Activated T-cell treated with anti-CD3 and anti-CD28 coated beads, Interleukin-2, amount 50 U/mL, for 4 hours (primary cell): ENCODE data around the gene ZNF17. TPM values are rescaled to one million over a fixed set of nuclear protein-coding genes. Genes with fewer than 3 reads are reported as not detected.
A peak's percentile ranks its signal among the peaks of the same experiment; 100 is the strongest.

Experiments
- ATAC-seq, 2 donors: fragments of 200-7000 bp; cut with Tn5 transposase; one replicate each; pipeline ENCODE4 v1.10.0; 2021
- DNase-seq: peaks from one replicate; pipeline ENCODE4 v3.0.0-alpha.2; 2020
- H3K27me3 Mint-ChIP-seq: one replicate; pipeline ENCODE4 v1.8.0; 2021; ENCODE audit warnings: low read depth, mixed read lengths
- H3K36me3 Mint-ChIP-seq: one replicate; pipeline ENCODE4 v1.8.0; 2022; ENCODE audit warnings: mixed read lengths; ENCODE audit not compliant: insufficient read depth
- H3K4me1 Mint-ChIP-seq: one replicate; pipeline ENCODE4 v1.8.0; 2021; ENCODE audit warnings: low read depth, mixed read lengths
- H3K4me3 Mint-ChIP-seq: one replicate; pipeline ENCODE4 v1.8.0; 2021; ENCODE audit warnings: mild to moderate bottlenecking, moderate library complexity, mixed read lengths
- H3K9me3 Mint-ChIP-seq: one replicate; pipeline ENCODE4 v1.8.0; 2021; ENCODE audit warnings: mixed read lengths
- total RNA-seq, 3 donors: library from RNA; stranded (reverse); gene quantifications; one replicate each; pipeline ENCODE4 v1.2.1, GENCODE V29; 2021

The ZNF17 gene
- total RNA-seq, 3 donors from 2014 or later: 8.9 to 11.1 (median 10.8) TPM

DNA sequence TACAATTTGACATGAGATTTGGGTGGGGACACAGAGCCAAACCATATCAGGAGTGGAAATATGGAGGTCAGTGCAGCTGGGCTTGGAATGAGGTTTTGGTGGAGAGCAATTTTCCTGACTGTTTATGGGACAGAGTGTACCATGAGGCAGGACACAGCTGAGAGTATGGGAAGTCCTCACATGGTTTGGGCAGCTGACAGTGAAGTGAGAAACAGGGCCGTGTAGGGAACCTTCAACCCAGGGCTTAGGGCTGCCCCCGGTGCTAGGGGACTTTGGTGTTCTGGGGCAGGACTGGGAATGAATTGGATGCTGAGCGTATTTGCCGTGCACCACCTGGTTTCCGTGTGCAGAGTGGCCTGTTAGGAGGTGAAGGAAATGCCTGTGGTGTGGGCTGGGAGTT is 15.3 kb upstream of the ZNF17 start:
- Mint-ChIP-seq H3K27me3 (no peaks in the 10 kb centered on the region), H3K4me3 (no peak overlapping the region), H3K36me3 (peaks cover 84% of the 10 kb centered on the region), H3K4me1 (peaks cover 15% of the 10 kb centered on the region), H3K9me3 (peaks cover 51% of the 10 kb centered on the region)
- no peak for ATAC-seq
- no peak for DNase-seq

GRCh38 chr19:57398868-57399267 is 12.1 kb upstream of the ZNF17 start:
- no peak for ATAC-seq
- peaks cover 53% of the 10 kb centered on the region for H3K9me3 Mint-ChIP-seq

GRCh38 chr19:57403737-57404563 is 7.0 kb upstream of the ZNF17 start:
- Mint-ChIP-seq H3K9me3 (peaks cover 15% of the 10 kb centered on the region), H3K4me1 (peaks cover 4% of the 10 kb centered on the region), H3K4me3 (no peak overlapping the region), H3K27me3 (no peaks in the 10 kb centered on the region), H3K36me3 (peaks cover 22% of the 10 kb centered on the region)
- no peak for DNase-seq
- no peak for ATAC-seq

More at GRCh38 chr19:57398868-57399267, 12.1 kb upstream of the ZNF17 start:
- Mint-ChIP-seq H3K27me3 (no peaks in the 10 kb centered on the region), H3K4me3 (no peak overlapping the region), H3K36me3 (peaks cover 73% of the 10 kb centered on the region), H3K4me1 (no peaks in the 10 kb centered on the region)
- no peak for DNase-seq

- Mint-ChIP-seq H3K4me3 (no peak overlapping the region), H3K27me3 (no peaks in the 10 kb centered on the region), H3K4me1 (peaks cover 14% of the 10 kb centered on the region), H3K9me3 (no peaks in the 10 kb centered on the region), H3K36me3 (peaks cover 3% of the 10 kb centered on the region)
- ATAC-seq (peak; percentile 32 to 35), DNase-seq (peak; percentile 67)
These were observed 4.3 kb upstream of the ZNF17 start for GRCh38 chr19:57406516-57407123.

GRCh38 chr19:57419439-57419838 is 8.5 kb downstream of the ZNF17 start:
- Mint-ChIP-seq H3K36me3 (peaks cover 65% of the 10 kb centered on the region), H3K4me1 (peaks cover 7% of the 10 kb centered on the region), H3K4me3 (no peak overlapping the region), H3K27me3 (no peaks in the 10 kb centered on the region), H3K9me3 (peaks cover 47% of the 10 kb centered on the region)
- DNase-seq (no peak), ATAC-seq (no peak)

- no peaks in the 10 kb centered on the region for H3K4me1 Mint-ChIP-seq
- no peak overlapping the region for H3K4me3 Mint-ChIP-seq
- H3K36me3 Mint-ChIP-seq: peaks cover 52% of the 10 kb centered on the region
- DNase-seq (no peak), ATAC-seq (no peak)
- peaks cover 36% of the 10 kb centered on the region for H3K9me3 Mint-ChIP-seq
- H3K27me3 Mint-ChIP-seq: no peaks in the 10 kb centered on the region
These were observed 10.1 kb downstream of the ZNF17 start for GRCh38 chr19:57421037-57421436.

- peaks cover 26% of the 10 kb centered on the region for H3K4me1 Mint-ChIP-seq
- H3K4me3 Mint-ChIP-seq: peak overlapping the region; percentile 98
- peaks cover 23% of the 10 kb centered on the region for H3K36me3 Mint-ChIP-seq
- no peaks in the 10 kb centered on the region for H3K27me3 Mint-ChIP-seq
- ATAC-seq (peak; percentile 1 to 5), DNase-seq (no peak)
- H3K9me3 Mint-ChIP-seq: peaks cover 3% of the 10 kb centered on the region
These were observed 23.6 kb downstream of the ZNF17 start for GRCh38 chr19:57434386-57435061.

DNA sequence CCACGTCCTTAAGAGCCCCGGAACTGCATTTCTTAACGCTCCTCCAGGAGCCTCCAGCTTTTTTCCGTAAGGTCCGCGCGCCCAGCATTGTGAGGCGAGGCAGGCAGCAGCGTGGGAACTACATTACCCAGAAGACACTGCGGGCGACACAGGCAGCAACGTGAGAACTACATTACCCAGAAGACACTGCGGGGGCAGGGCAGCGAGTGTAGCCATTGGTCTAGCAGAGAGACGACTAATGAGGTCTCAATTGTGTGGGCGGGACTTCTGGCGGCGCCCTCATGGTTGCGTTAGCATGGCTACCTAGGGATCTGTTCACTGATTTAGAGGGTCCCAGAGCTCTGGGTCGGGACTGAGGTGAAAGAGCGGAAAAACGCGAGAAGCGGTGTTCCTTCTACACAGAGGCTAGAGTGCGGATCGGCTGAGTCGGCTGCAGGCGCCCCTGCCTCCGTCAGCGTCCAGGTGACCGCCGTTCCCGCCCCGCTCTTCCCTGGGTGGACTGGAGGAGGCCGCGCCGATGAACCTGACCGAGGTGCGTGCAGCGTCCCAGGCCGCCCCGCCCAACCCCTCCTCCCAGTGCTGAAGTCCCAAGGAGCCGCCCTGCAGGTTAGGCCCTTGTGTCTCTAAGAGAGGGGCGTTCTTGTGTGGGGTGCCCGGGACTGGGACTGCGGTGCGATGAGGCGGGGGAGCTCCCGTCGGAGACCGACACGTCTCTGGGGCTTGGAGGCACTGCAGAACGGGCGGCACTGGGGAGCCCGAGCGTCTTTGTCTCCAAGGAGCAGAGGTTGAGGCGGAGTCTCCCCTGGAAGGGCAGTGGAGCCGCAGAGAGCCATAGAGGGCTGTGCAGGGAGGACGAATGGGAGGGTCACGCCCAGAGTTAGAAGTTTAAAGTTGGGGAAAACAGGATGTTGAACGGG is 24.4 kb downstream of the ZNF17 start, which contains the start of gene ZNF749:
ZNF749 (plus strand) TSS at position 264 of the 917 bp plus-strand sequence; CDS start at position 518, 254 bp downstream.
- peak; percentile 95 for DNase-seq
- H3K4me3 Mint-ChIP-seq: peak within 1 kb of the TSS; percentile 98
- H3K4me1 Mint-ChIP-seq: peaks cover 27% of the 10 kb centered on the region
- ATAC-seq: peak; percentile 98
- peaks cover 31% of the 10 kb centered on the region for H3K36me3 Mint-ChIP-seq
- H3K9me3 Mint-ChIP-seq: peaks cover 11% of the 10 kb centered on the region
- no peaks in the 10 kb centered on the region for H3K27me3 Mint-ChIP-seq

- H3K4me1 Mint-ChIP-seq: peaks cover 27% of the 10 kb centered on the region
- ATAC-seq: no peak
- no peak for DNase-seq
These were observed 25.5 kb downstream of the ZNF17 start for GRCh38 chr19:57436417-57436816.

GRCh38 chr19:57437931-57438330 is 27.0 kb downstream of the ZNF17 start:
- Mint-ChIP-seq H3K36me3 (peaks cover 54% of the 10 kb centered on the region), H3K9me3 (peaks cover 21% of the 10 kb centered on the region), H3K4me3 (no peak overlapping the region), H3K27me3 (no peaks in the 10 kb centered on the region), H3K4me1 (peaks cover 27% of the 10 kb centered on the region)
- DNase-seq (no peak), ATAC-seq (no peak)

More at GRCh38 chr19:57436417-57436816, 25.5 kb downstream of the ZNF17 start:
- Mint-ChIP-seq H3K9me3 (peaks cover 14% of the 10 kb centered on the region), H3K27me3 (no peaks in the 10 kb centered on the region), H3K36me3 (peaks cover 39% of the 10 kb centered on the region), H3K4me3 (peak overlapping the region; percentile 98)

GRCh38 chr19:57438925-57439324 is 28.0 kb downstream of the ZNF17 start:
- H3K36me3 Mint-ChIP-seq: peaks cover 64% of the 10 kb centered on the region
- DNase-seq (no peak), ATAC-seq (no peak)
- no peak overlapping the region for H3K4me3 Mint-ChIP-seq
- H3K27me3 Mint-ChIP-seq: no peaks in the 10 kb centered on the region
- H3K9me3 Mint-ChIP-seq: peaks cover 26% of the 10 kb centered on the region
- H3K4me1 Mint-ChIP-seq: peaks cover 27% of the 10 kb centered on the region

GRCh38 chr19:57441979-57442752 is 31.2 kb downstream of the ZNF17 start:
- H3K27me3 Mint-ChIP-seq: no peaks in the 10 kb centered on the region
- DNase-seq (no peak), ATAC-seq (no peak)
- H3K9me3 Mint-ChIP-seq: peaks cover 41% of the 10 kb centered on the region
- H3K4me3 Mint-ChIP-seq: no peak overlapping the region
- H3K4me1 Mint-ChIP-seq: peaks cover 4% of the 10 kb centered on the region
- H3K36me3 Mint-ChIP-seq: peaks cover 80% of the 10 kb centered on the region

GRCh38 chr19:57443121-57443696 is 32.2 kb downstream of the ZNF17 start:
- ATAC-seq (no peak), DNase-seq (no peak)
- Mint-ChIP-seq H3K36me3 (peaks cover 75% of the 10 kb centered on the region), H3K9me3 (peaks cover 41% of the 10 kb centered on the region), H3K4me3 (no peak overlapping the region), H3K4me1 (peaks cover 4% of the 10 kb centered on the region), H3K27me3 (no peaks in the 10 kb centered on the region)
